Ascending aorta (tissue), 2 donors: Measurements from ENCODE around the gene TDRD9. TPM values are rescaled to one million over a fixed set of nuclear protein-coding genes. Genes with fewer than 3 reads are reported as not detected.

Source experiments
- DNase-seq, 2 donors: peaks; one replicate each; pipeline ENCODE4 v3.0.0-alpha.2; 2019; ENCODE audit warnings: low spot score in 2 of 2
- H3K27ac ChIP-seq, 2 donors: fragments of 200-600 bp; sonication (generic); one replicate each; pipeline ENCODE4 v1.5.1; 2016 to 2017; ENCODE audit warnings: mild to moderate bottlenecking in 1 of 2
- H3K27me3 ChIP-seq: fragments of 200-600 bp; sonication (generic); one replicate; pipeline ENCODE4 v1.5.1; 2017
- H3K36me3 ChIP-seq, 2 donors: fragments of 200-600 bp; sonication (generic); one replicate each; pipeline ENCODE4 v1.5.1; 2016
- H3K4me1 ChIP-seq, 2 donors: fragments of 200-600 bp; sonication (generic); one replicate each; pipeline ENCODE4 v1.5.1; 2016 to 2017; ENCODE audit warnings: mild to moderate bottlenecking in 1 of 2
- H3K4me3 ChIP-seq, 2 donors: fragments of 200-600 bp; sonication (generic); one replicate each; pipeline ENCODE4 v1.5.1; 2016 to 2017; ENCODE audit warnings: mild to moderate bottlenecking in 1 of 2
- H3K9me3 ChIP-seq, 2 donors: fragments of 200-600 bp; sonication (generic); one replicate each; pipeline ENCODE4 v1.5.1; 2016
- CTCF ChIP-seq, 3 experiments: fragments of 200-600 bp in 2 of 3; fragments of 450-650 bp in 1 of 3; sonication (generic) in 2 of 3; IDR thresholded peaks; one replicate each; pipeline ENCODE4 v1.5.1; 2016 to 2019; ENCODE audit warnings: antibody characterized with exemption in 3 of 3, mild to moderate bottlenecking in 1 of 3, moderate library complexity in 1 of 3
- intact Hi-C: fragments of 100-400 bp; cut with DNase I; formaldehyde crosslinking; loops from one replicate; pipeline ENCODE4 v1.15.1; 2023
- total RNA-seq: library from RNA; depleted of rRNA; stranded (reverse); fragments of >200 nt; gene quantifications from one replicate; pipeline ENCODE4 v1.1.0, GENCODE V29; 2016

TDRD9 gene
- total RNA-seq, 1 donor from 2014 or later = 1.4 TPM

DNA sequence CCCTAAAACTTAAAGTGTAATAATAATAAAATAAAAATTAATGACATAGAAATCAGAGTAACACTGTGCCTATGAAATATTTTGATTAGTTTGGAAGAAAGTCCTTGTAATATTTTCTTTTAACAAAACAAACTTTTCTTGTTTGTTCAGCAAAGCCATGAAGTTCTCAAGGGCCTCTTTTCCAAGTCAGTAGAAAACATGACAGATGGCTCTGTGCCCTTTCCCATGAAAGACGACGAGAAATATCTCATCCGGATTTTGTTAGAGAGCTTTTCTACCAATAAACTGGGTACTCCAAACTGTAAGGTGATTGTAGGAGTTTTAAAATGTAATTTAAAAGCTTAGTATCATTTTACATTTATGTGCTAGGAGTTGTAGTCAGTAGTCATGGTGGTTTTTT is 102.7 kb downstream of the TDRD9 start:
- no peaks in the 10 kb centered on the region for H3K27me3 ChIP-seq
- H3K27ac ChIP-seq = no peak overlapping the region
- no peaks in the 10 kb centered on the region for H3K4me1 ChIP-seq
- TF ChIP-seq CTCF (IDR thresholded peaks at IDR 0.05) = no peak
- no peak for DNase-seq
- H3K4me3 ChIP-seq = no peak overlapping the region
- H3K9me3 ChIP-seq = no peaks in the 10 kb centered on the region
- intact Hi-C loops = no loop called here
- no peaks in the 10 kb centered on the region for H3K36me3 ChIP-seq

DNA sequence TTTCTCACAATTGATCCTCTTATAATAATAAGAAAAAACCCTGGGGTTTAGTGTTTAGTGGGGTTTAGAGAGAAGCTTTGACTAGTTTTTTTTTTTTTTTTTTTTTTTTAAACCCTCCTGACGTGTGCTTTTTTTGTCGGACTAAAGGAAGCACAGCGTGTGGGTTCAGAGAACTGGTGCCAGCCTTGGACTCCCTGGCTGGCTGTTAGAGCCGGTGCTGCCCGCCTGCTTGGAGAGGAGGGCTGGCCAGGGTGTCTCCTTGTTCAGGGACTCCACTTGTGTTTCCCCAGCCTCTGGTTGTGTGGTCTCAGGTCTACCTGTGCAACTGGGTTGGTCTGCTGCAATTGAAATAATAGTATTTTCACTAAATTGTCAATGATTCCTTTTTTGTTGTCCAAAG is 103.1 kb downstream of the TDRD9 start:
- no peak for DNase-seq
- no peaks in the 10 kb centered on the region for H3K4me1 ChIP-seq
- H3K36me3 ChIP-seq = no peaks in the 10 kb centered on the region
- no peaks in the 10 kb centered on the region for H3K9me3 ChIP-seq
- no peak overlapping the region for H3K27ac ChIP-seq
- TF ChIP-seq CTCF (IDR thresholded peaks at IDR 0.05) = no peak
- no peak overlapping the region for H3K4me3 ChIP-seq
- H3K27me3 ChIP-seq = no peaks in the 10 kb centered on the region
- intact Hi-C loops = no loop called here

DNA sequence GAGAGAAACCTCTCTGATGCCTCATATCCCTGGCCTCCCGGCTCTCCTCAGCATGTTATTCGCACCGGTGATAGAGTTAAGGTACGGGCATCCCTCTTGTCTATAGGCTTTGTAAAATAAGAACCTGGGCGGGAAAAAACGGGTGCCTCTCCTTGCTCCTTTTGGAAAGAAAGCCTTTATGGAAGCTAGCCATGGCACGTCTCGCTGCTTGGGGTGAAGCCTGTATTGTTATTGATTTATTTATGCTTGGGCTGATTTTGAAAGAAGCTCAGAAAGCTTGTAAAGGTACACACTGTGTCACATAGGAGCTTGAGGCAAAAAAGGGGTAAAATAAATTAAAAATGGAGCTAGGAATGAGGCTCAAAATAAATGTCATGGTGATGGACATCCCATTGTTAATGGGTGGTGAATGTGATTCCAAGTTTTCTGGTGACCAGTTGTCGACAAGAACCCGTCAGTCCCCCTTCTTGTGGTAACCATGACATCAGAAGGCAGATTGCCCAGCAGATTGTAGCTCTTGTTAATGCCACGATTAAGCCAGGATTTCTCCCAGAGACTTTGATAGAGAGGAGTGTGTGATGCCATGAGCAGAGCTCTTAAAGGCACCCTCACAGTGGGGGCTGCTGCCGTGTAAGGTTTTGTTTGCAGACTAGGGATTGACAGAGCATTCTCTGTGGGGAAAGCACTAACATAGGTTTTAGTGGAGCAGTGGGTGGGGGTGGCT is 106.9 kb downstream of the TDRD9 start:
- no peaks in the 10 kb centered on the region for H3K36me3 ChIP-seq
- H3K4me1 ChIP-seq = no peaks in the 10 kb centered on the region
- intact Hi-C loops = no loop called here
- no peaks in the 10 kb centered on the region for H3K9me3 ChIP-seq
- DNase-seq = no peak
- no peak overlapping the region for H3K4me3 ChIP-seq
- no peak for TF ChIP-seq CTCF (IDR thresholded peaks at IDR 0.05)
- no peak overlapping the region for H3K27ac ChIP-seq
- H3K27me3 ChIP-seq = no peaks in the 10 kb centered on the region

- Histone ChIP-seq H3K4me1 (no peaks in the 10 kb centered on the region), H3K4me3 (no peak overlapping the region), H3K27ac (no peak overlapping the region), H3K27me3 (no peaks in the 10 kb centered on the region), H3K36me3 (no peaks in the 10 kb centered on the region), H3K9me3 (no peaks in the 10 kb centered on the region)
- TF ChIP-seq CTCF (IDR thresholded peaks at IDR 0.05) = no peak
- intact Hi-C loops = no loop called here
- DNase-seq = no peak
Observed at GRCh38 chr14:104036212-104036611, 108.0 kb downstream of the TDRD9 start.

- intact Hi-C loops = no loop called here
- no peak for DNase-seq
- no peak for TF ChIP-seq CTCF (IDR thresholded peaks at IDR 0.05)
Observed at GRCh38 chr14:104037074-104037473, 108.8 kb downstream of the TDRD9 start.

GRCh38 chr14:104037903-104038302 is 109.6 kb downstream of the TDRD9 start:
- no peak overlapping the region for H3K27ac ChIP-seq
- H3K4me1 ChIP-seq = no peaks in the 10 kb centered on the region
- H3K4me3 ChIP-seq = no peak overlapping the region
- no peak for DNase-seq
- no peaks in the 10 kb centered on the region for H3K9me3 ChIP-seq
- TF ChIP-seq CTCF (IDR thresholded peaks at IDR 0.05) = no peak
- intact Hi-C loops = no loop called here
- H3K27me3 ChIP-seq = no peaks in the 10 kb centered on the region
- H3K36me3 ChIP-seq = no peaks in the 10 kb centered on the region

More at GRCh38 chr14:104037074-104037473, 108.8 kb downstream of the TDRD9 start:
- H3K4me1 ChIP-seq = no peaks in the 10 kb centered on the region
- no peaks in the 10 kb centered on the region for H3K9me3 ChIP-seq
- H3K4me3 ChIP-seq = no peak overlapping the region
- H3K36me3 ChIP-seq = no peaks in the 10 kb centered on the region
- H3K27ac ChIP-seq = no peak overlapping the region
- H3K27me3 ChIP-seq = no peaks in the 10 kb centered on the region
